Fibroblast of pulmonary artery (primary cell): ENCODE results near the gene SLC7A14.

Experiments
- DNase-seq: peaks from one replicate; pipeline ENCODE4 v3.0.0-alpha.2; 2010; ENCODE audit warnings: low read depth
- H3K4me3 ChIP-seq: replicated peaks from 2 replicates; pipeline ENCODE4 v1.5.1; 2011; ENCODE audit warnings: low read depth, mild to moderate bottlenecking, control low read depth, low read length, moderate library complexity
- CTCF ChIP-seq: IDR thresholded peaks from 2 replicates; pipeline ENCODE4 v1.5.1; 2011; ENCODE audit warnings: mild to moderate bottlenecking, control low read depth, low read length, inconsistent platforms; ENCODE audit errors: missing control alignments

SLC7A14 gene

GRCh38 chr3:170608475-170608874, 22.6 kb upstream of the SLC7A14 start:
- no peak for TF ChIP-seq CTCF

GRCh38 chr3:170606675-170607074, 20.8 kb upstream of the SLC7A14 start:
- H3K4me3 ChIP-seq: no peak overlapping the region
- DNase-seq: no peak
- TF ChIP-seq CTCF: no peak

More at GRCh38 chr3:170608475-170608874, 22.6 kb upstream of the SLC7A14 start:
- DNase-seq: no peak
- H3K4me3 ChIP-seq: no peak overlapping the region

GRCh38 chr3:170605490-170605889, 19.6 kb upstream of the SLC7A14 start:
- TF ChIP-seq CTCF: no peak
- DNase-seq: no peak
- no peak overlapping the region for H3K4me3 ChIP-seq

GRCh38 chr3:170603770-170604510, 18.1 kb upstream of the SLC7A14 start:
- DNase-seq: peak; percentile 49
- H3K4me3 ChIP-seq: no peak overlapping the region
- TF ChIP-seq CTCF: no peak

- no peak for DNase-seq
- TF ChIP-seq CTCF: no peak
- H3K4me3 ChIP-seq: no peak overlapping the region
Measured at GRCh38 chr3:170602556-170602955, 16.7 kb upstream of the SLC7A14 start.

GRCh38 chr3:170600005-170600624, 14.2 kb upstream of the SLC7A14 start:
- DNase-seq: no peak
- H3K4me3 ChIP-seq: no peak overlapping the region
- TF ChIP-seq CTCF: no peak

GRCh38 chr3:170599091-170599490, 13.2 kb upstream of the SLC7A14 start:
- no peak overlapping the region for H3K4me3 ChIP-seq
- no peak for DNase-seq
- no peak for TF ChIP-seq CTCF
